HCT116 (cell line): ENCODE results near the gene LIPG. TPM values are rescaled to one million over a fixed set of nuclear protein-coding genes. Genes with fewer than 3 reads are reported as not detected.

Source experiments
- ATAC-seq: fragments of 200-7000 bp; cut with Tn5 transposase; 2 replicates; pipeline ENCODE4 v1.9.1; 2020; ENCODE audit warnings: mild to moderate bottlenecking, moderate library complexity
- BruUV-seq: library from RNA; stranded (reverse); fragments of 400-500 nt; replicated peaks from 2 replicates; lab custom pipeline; 2021; lab: Mats Ljungman, UMichigan
- CTCF ChIA-PET: fragments of 300-600 bp; sonication (Branson Sonifier 250); formaldehyde crosslinking; loops from one replicate; lab custom pipeline; 2021; ENCODE audit warnings: antibody characterized with exemption; lab: Charles Lee
- POLR2A ChIA-PET: fragments of 300-600, 350-600 bp; sonication (Branson Sonifier 250); formaldehyde crosslinking; loops from one replicate; lab custom pipeline; 2021; ENCODE audit warnings: antibody characterized with exemption; lab: Charles Lee
- RAD21 ChIA-PET, 2 experiments: fragments of 300-600 bp; sonication (Branson Sonifier 250); formaldehyde crosslinking; loops; one replicate each; lab custom pipeline; 2023; ENCODE audit warnings: low total read pairs in 2 of 2; ENCODE audit not compliant: uncharacterized antibody in 2 of 2, unreplicated experiment in 2 of 2, low non-redundant PET in 1 of 2; lab: Charles Lee
- DNase-seq: peaks from one replicate; pipeline ENCODE4 v3.0.0-alpha.2; 2010; ENCODE audit warnings: low read depth, low spot score
- H2AFZ ChIP-seq: fragments of 200-600 bp; shearing (Covaris generic), sonication (generic); 2 replicates; pipeline ENCODE4 v1.6.1; 2017; ENCODE audit warnings: low read depth, mixed run types, mixed read lengths, antibody characterized with exemption, low read length; ENCODE audit not compliant: poor library complexity, severe bottlenecking
- H3K27ac ChIP-seq: 2 replicates; pipeline ENCODE4 v1.5.1; 2012; ENCODE audit warnings: low read depth, low read length
- H3K27me3 ChIP-seq: fragments of 200-600 bp; sonication (generic); 2 replicates; pipeline ENCODE4 v1.6.1; 2016; ENCODE audit warnings: mixed run types, low read length, mixed read lengths; ENCODE audit not compliant: insufficient read depth
- H3K36me3 ChIP-seq, 2 experiments: fragments of 200-500 bp in 1 of 2; fragments of 200-600 bp in 1 of 2; sonication (Bioruptor generic) in 1 of 2; sonication (generic) in 1 of 2; 2 replicates each; pipeline versions ENCODE4 v1.5.1 to v1.6.1; 2014 to 2016; ENCODE audit warnings: low read length in 2 of 2, inconsistent platforms in 1 of 2, mixed read lengths in 1 of 2, mixed run types in 1 of 2; ENCODE audit not compliant: insufficient read depth in 2 of 2, control insufficient read depth in 1 of 2
- H3K4me1 ChIP-seq, 2 experiments: fragments of 200-600 bp in 1 of 2; sonication (generic) in 1 of 2; 2 replicates each; pipeline versions ENCODE4 v1.5.1 to v1.6.1; 2012 to 2017; ENCODE audit warnings: low read length in 2 of 2, inconsistent platforms in 1 of 2, mild to moderate bottlenecking in 1 of 2, mixed read lengths in 1 of 2, mixed run types in 1 of 2, moderate library complexity in 1 of 2; ENCODE audit not compliant: insufficient read depth in 2 of 2, control insufficient read depth in 1 of 2
- H3K4me2 ChIP-seq: fragments of 200-600 bp; sonication (generic); 2 replicates; pipeline ENCODE4 v1.6.1; 2017; ENCODE audit warnings: mixed run types, low read length, mixed read lengths
- H3K4me3 ChIP-seq, 2 experiments: fragments of 200-600 bp in 1 of 2; sonication (generic) in 1 of 2; replicated peaks in 1 of 2; 2 replicates each; pipeline ENCODE4 v1.5.1; 2011 to 2016; ENCODE audit warnings: low read length in 2 of 2, control low read depth in 1 of 2, low read depth in 1 of 2, mild to moderate bottlenecking in 1 of 2, mixed read lengths in 1 of 2, mixed run types in 1 of 2
- H3K79me2 ChIP-seq: fragments of 200-600 bp; sonication (generic); 2 replicates; pipeline ENCODE4 v1.6.1; 2017; ENCODE audit warnings: mild to moderate bottlenecking, mixed run types, low read length, moderate library complexity, mixed read lengths; ENCODE audit not compliant: insufficient read depth
- H3K9ac ChIP-seq: fragments of 200-600 bp; sonication (generic); 2 replicates; pipeline ENCODE4 v1.6.1; 2016; ENCODE audit warnings: low read length, mixed read lengths
- H3K9me2 ChIP-seq: fragments of 200-600 bp; sonication (generic), shearing (Covaris generic); 2 replicates; pipeline ENCODE4 v1.6.1; 2017; ENCODE audit warnings: mixed run types, mild to moderate bottlenecking, moderate library complexity; ENCODE audit not compliant: insufficient read depth
- H3K9me3 ChIP-seq, 2 experiments: fragments of 200-500 bp in 1 of 2; fragments of 200-600 bp in 1 of 2; sonication (Bioruptor generic) in 1 of 2; sonication (generic) in 1 of 2; 2 replicates each; pipeline ENCODE4 v1.6.1; 2014 to 2017; ENCODE audit warnings: low read length in 2 of 2, mixed read lengths in 2 of 2, inconsistent platforms in 1 of 2, low read depth in 1 of 2, mild to moderate bottlenecking in 1 of 2, mixed run types in 1 of 2, moderate library complexity in 1 of 2; ENCODE audit not compliant: control insufficient read depth in 1 of 2, insufficient read depth in 1 of 2
- H4K20me1 ChIP-seq: fragments of 200-600 bp; sonication (generic), shearing (Covaris generic); 2 replicates; pipeline ENCODE4 v1.6.1; 2017; ENCODE audit warnings: mixed run types, mild to moderate bottlenecking, moderate library complexity; ENCODE audit not compliant: insufficient read depth
- EGR1 ChIP-seq: IDR thresholded peaks from 2 replicates; pipeline ENCODE4 v1.6.1; 2012; ENCODE audit warnings: low read depth
- EZH2 ChIP-seq: fragments of 200-600 bp; sonication (generic); IDR thresholded peaks from 2 replicates; pipeline ENCODE4 v1.6.1; 2017; ENCODE audit warnings: antibody characterized with exemption, mixed run types
- EZH2phosphoT487 ChIP-seq: fragments of 200-600 bp; IDR thresholded peaks from 2 replicates; pipeline ENCODE4 v1.6.1; 2018; ENCODE audit warnings: antibody characterized with exemption, borderline replicate concordance
- FOSL1 ChIP-seq: IDR thresholded peaks from 2 replicates; pipeline ENCODE4 v1.6.1; 2012; ENCODE audit warnings: low read depth
- JUND ChIP-seq: IDR thresholded peaks from 2 replicates; pipeline ENCODE4 v1.6.1; 2012
- POLR2A ChIP-seq: IDR thresholded peaks from 2 replicates; pipeline ENCODE4 v1.7.0; 2011; ENCODE audit warnings: borderline replicate concordance; ENCODE audit not compliant: insufficient read depth, insufficient read length; ENCODE audit errors: extremely low read depth
- RAD21 ChIP-seq: IDR thresholded peaks from 2 replicates; pipeline ENCODE4 v1.6.1; 2012; ENCODE audit warnings: low read depth, mild to moderate bottlenecking
- YY1 ChIP-seq: IDR thresholded peaks from 2 replicates; pipeline ENCODE4 v1.6.1; 2011; ENCODE audit warnings: low read length, low read depth, moderate library complexity, mild to moderate bottlenecking; ENCODE audit not compliant: insufficient replicate concordance; ENCODE audit errors: extremely low read depth
- ZFX ChIP-seq: fragments of 450-650 bp; IDR thresholded peaks from 2 replicates; pipeline ENCODE4 v1.6.1; 2017
- ZNF274 ChIP-seq: fragments of 200-500 bp; sonication (Bioruptor generic); IDR thresholded peaks from 2 replicates; pipeline ENCODE4 v1.6.1; 2014; ENCODE audit warnings: mild to moderate bottlenecking, low read depth, low read length, inconsistent platforms
- intact Hi-C: fragments of 100-400 bp; cut with micrococcal nuclease; formaldehyde crosslinking; loops from 2 replicates; pipeline ENCODE4 v1.10.0; 2022
- total RNA-seq: library from RNA; stranded (reverse); gene quantifications from one replicate; pipeline ENCODE4 v1.2.1, GENCODE V29; 2021; ENCODE audit not compliant: unreplicated experiment
- TF ChIP-seq, protein P1 (sequence below): IDR thresholded peaks from 2 replicates; pipeline ENCODE4 v1.6.1; 2012

Gene LIPG
- total RNA-seq, 1 experiment from 2014 or later, result 2.6 TPM

DNA sequence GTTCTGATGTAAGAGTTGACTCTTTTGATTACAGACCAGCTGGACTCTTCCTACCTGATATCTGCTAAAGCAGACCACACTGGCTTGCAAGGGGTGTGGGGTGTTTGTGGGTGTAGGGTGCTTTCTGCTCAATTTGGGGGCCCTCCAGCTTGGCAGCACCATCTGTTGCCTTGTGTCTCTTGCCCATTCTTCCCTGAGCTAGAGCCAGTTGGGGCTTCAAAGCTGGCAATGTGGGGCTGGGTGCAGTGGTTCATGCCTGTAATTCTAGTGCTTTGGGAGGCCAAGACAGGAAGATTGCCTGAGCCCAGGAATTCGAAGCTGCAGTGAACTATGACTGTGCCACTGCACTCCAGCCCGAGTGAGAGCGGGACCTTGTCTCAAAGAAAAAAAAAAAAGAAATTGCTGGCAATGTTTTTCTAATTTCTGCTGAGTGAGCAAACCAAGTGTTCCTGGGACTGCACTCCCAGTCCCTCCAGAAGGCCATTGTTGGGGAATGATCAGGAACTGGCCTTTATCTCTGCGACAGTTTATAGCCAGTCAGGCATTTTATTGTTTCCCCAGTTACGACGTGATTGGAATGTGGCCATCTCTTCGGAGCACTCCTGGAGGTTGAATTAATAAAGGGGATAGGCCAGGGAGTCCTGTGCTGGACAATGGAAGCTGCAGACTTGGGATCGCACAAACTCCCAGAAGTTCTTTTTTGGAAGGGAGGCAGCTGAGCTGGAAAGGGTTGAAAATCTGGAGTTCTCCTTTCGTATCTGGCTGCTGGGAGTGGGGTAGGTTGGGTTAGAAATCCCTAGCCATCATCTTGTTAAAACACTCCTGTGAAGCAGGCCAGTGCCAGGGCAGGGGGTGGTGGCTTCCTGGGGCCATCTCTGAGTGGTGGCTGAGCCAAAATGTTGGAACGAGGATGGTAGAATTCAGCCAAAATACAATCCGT lies 57.2 kb downstream of the LIPG start (continued):
- TF ChIP-seq ZFX, result no peak

DNA sequence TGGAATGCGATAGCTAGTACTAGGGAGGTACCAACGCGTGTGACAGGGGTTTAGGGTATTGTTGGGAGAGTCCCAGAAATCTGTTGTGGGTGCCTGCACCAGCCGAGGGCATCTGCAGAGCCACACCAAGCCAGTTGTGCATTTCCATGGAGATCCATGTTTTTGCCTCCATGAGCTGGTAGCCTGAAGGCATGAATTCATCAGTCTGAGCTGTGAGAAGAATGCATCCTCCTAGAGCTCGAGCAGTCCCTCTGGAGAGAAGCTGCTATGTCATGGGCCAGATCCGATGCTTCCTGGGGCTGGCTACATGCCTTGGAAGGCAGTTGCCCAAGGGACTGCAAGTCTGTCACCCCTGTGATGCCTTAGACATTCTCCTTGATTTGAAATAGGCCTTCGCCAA lies 57.9 kb downstream of the LIPG start:
- no peak for ATAC-seq
- H4K20me1 ChIP-seq, result no peaks in the 10 kb centered on the region
- H3K4me2 ChIP-seq, result no peak overlapping the region
- intact Hi-C loops, result no loop called here
- H3K9me3 ChIP-seq, result no peaks in the 10 kb centered on the region
- H3K9ac ChIP-seq, result no peak overlapping the region
- TF ChIP-seq RAD21 (no peak), EZH2 (no peak), EZH2phosphoT487 (no peak), YY1 (no peak), POLR2A (no peak), JUND (no peak), EGR1 (no peak), ZNF274 (no peak), FOSL1 (no peak), ZFX (no peak)
- TF ChIP-seq, protein P1, sequence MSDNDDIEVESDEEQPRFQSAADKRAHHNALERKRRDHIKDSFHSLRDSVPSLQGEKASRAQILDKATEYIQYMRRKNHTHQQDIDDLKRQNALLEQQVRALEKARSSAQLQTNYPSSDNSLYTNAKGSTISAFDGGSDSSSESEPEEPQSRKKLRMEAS, result no peak
- no peak for DNase-seq
- no peaks in the 10 kb centered on the region for H3K79me2 ChIP-seq
- H3K27me3 ChIP-seq, result peaks cover 5% of the 10 kb centered on the region; the same call in 1 of the 2 replicates
- H3K4me1 ChIP-seq, result no peaks in the 10 kb centered on the region
- no peaks in the 10 kb centered on the region for H3K36me3 ChIP-seq
- H2AFZ ChIP-seq, result no peak overlapping the region
- RAD21 ChIA-PET, result no interaction called here
- CTCF ChIA-PET, result no interaction called here
- no TSS peak for BruUV-seq
- POLR2A ChIA-PET, result no interaction called here
- H3K27ac ChIP-seq, result no peak overlapping the region
- no peak overlapping the region for H3K4me3 ChIP-seq
- H3K9me2 ChIP-seq, result no peaks in the 10 kb centered on the region
